SU-DHL-6 (cell line): ENCODE results near the gene SLC36A2.

Experiments
- H2AFZ ChIP-seq: fragments of 200-600 bp; sonication (generic); 2 replicates; pipeline ENCODE4 v1.6.1; 2014; ENCODE audit warnings: low read depth, mild to moderate bottlenecking, moderate library complexity, mixed read lengths, antibody characterized with exemption, low read length; ENCODE audit not compliant: severe bottlenecking
- H3F3A ChIP-seq: fragments of 200-600 bp; shearing (Covaris generic); 2 replicates; pipeline ENCODE4 v1.6.0; 2016; ENCODE audit warnings: antibody characterized with exemption, mild to moderate bottlenecking; ENCODE audit not compliant: insufficient read depth
- H3K27ac ChIP-seq: fragments of 200-600 bp; sonication (generic); 2 replicates; pipeline ENCODE4 v1.5.1; 2016; ENCODE audit warnings: low read depth, mild to moderate bottlenecking, low read length, moderate library complexity, mixed read lengths
- H3K27me3 ChIP-seq: fragments of 200-600 bp; sonication (generic), shearing (Covaris generic); 2 replicates; pipeline ENCODE4 v1.6.0; 2014; ENCODE audit warnings: mild to moderate bottlenecking, low read length
- H3K36me3 ChIP-seq: fragments of 200-600 bp; sonication (generic); 2 replicates; pipeline ENCODE4 v1.6.1; 2014; ENCODE audit warnings: mild to moderate bottlenecking, low read length, mixed read lengths
- H3K4me2 ChIP-seq: fragments of 300-600, 200-600 bp; shearing (Covaris generic), sonication (generic); 2 replicates; pipeline ENCODE4 v1.6.0; 2014; ENCODE audit warnings: low read length, low read depth, mild to moderate bottlenecking; ENCODE audit not compliant: poor library complexity, severe bottlenecking
- H3K4me3 ChIP-seq: fragments of 200-600 bp; sonication (generic); 2 replicates; pipeline ENCODE4 v1.5.1; 2014; ENCODE audit warnings: antibody characterized with exemption, low read length, mild to moderate bottlenecking, mixed read lengths; ENCODE audit not compliant: insufficient read depth, poor library complexity, severe bottlenecking
- H3K79me2 ChIP-seq: fragments of 200-600 bp; sonication (generic); 2 replicates; pipeline ENCODE4 v1.6.1; 2014; ENCODE audit warnings: mild to moderate bottlenecking, low read length, moderate library complexity; ENCODE audit not compliant: insufficient read depth
- H3K9ac ChIP-seq: fragments of 200-600 bp; sonication (generic); 2 replicates; pipeline ENCODE4 v1.7.0; 2014; ENCODE audit warnings: mild to moderate bottlenecking, low read length
- H3K9me2 ChIP-seq: fragments of 200-600 bp; sonication (generic); replicated peaks from 2 replicates; pipeline ENCODE4 v1.6.1; 2014; ENCODE audit warnings: low read length; ENCODE audit not compliant: insufficient read depth
- H3K9me3 ChIP-seq: fragments of 200-600 bp; sonication (generic); 2 replicates; pipeline ENCODE4 v1.6.1; 2014; ENCODE audit warnings: low read length, mixed read lengths; ENCODE audit not compliant: insufficient read depth
- H4K20me1 ChIP-seq: fragments of 200-600 bp; sonication (generic); 2 replicates; pipeline ENCODE4 v1.6.1; 2014; ENCODE audit warnings: low read depth, mild to moderate bottlenecking, antibody characterized with exemption, low read length, moderate library complexity, mixed read lengths
- CTCF ChIP-seq: fragments of 200-600 bp; sonication (generic); IDR thresholded peaks from one replicate; pipeline ENCODE4 v1.5.1; 2017; ENCODE audit warnings: antibody characterized with exemption, mild to moderate bottlenecking, low read length, moderate library complexity; ENCODE audit not compliant: insufficient read depth, poor library complexity, severe bottlenecking
- EZH2phosphoT487 ChIP-seq: fragments of 200-600 bp; sonication (generic), shearing (Covaris generic); conservative IDR thresholded peaks from 2 replicates; pipeline ENCODE4 v1.6.1; 2018; ENCODE audit warnings: mild to moderate bottlenecking, antibody characterized with exemption, low read length, moderate library complexity, mixed read lengths

The SLC36A2 gene

GRCh38 chr5:151338734-151339133 is 8.6 kb downstream of the SLC36A2 start:
- H3K9ac ChIP-seq = no peak overlapping the region
- no peak overlapping the region for H3K4me2 ChIP-seq
- no peaks in the 10 kb centered on the region for H3F3A ChIP-seq
- no peak overlapping the region for H2AFZ ChIP-seq
- no peak overlapping the region for H3K27ac ChIP-seq
- TF ChIP-seq EZH2phosphoT487 = no peak
- TF ChIP-seq CTCF = no peak
- no peaks in the 10 kb centered on the region for H3K27me3 ChIP-seq
- no peaks in the 10 kb centered on the region for H3K9me2 ChIP-seq
- H3K79me2 ChIP-seq = no peaks in the 10 kb centered on the region
- no peaks in the 10 kb centered on the region for H4K20me1 ChIP-seq
- H3K9me3 ChIP-seq = no peaks in the 10 kb centered on the region
- H3K4me3 ChIP-seq = no peak overlapping the region
- H3K36me3 ChIP-seq = no peaks in the 10 kb centered on the region

- no peaks in the 10 kb centered on the region for H3K36me3 ChIP-seq
- H3K27me3 ChIP-seq = no peaks in the 10 kb centered on the region
- H3K4me3 ChIP-seq = no peak overlapping the region
- no peak overlapping the region for H3K4me2 ChIP-seq
- H3K9me3 ChIP-seq = no peaks in the 10 kb centered on the region
- H3K9me2 ChIP-seq = no peaks in the 10 kb centered on the region
- H3F3A ChIP-seq = no peaks in the 10 kb centered on the region
- H4K20me1 ChIP-seq = no peaks in the 10 kb centered on the region
- no peak overlapping the region for H3K9ac ChIP-seq
- no peak overlapping the region for H2AFZ ChIP-seq
- H3K79me2 ChIP-seq = no peaks in the 10 kb centered on the region
- no peak overlapping the region for H3K27ac ChIP-seq
- no peak for TF ChIP-seq EZH2phosphoT487
- no peak for TF ChIP-seq CTCF
Observed at GRCh38 chr5:151332857-151333256, 14.5 kb downstream of the SLC36A2 start.

- Histone ChIP-seq H3K9me2 (no peaks in the 10 kb centered on the region), H4K20me1 (no peaks in the 10 kb centered on the region), H3K4me3 (no peak overlapping the region), H3K36me3 (no peaks in the 10 kb centered on the region), H3K9me3 (no peaks in the 10 kb centered on the region), H3F3A (no peaks in the 10 kb centered on the region), H3K27ac (no peak overlapping the region), H3K27me3 (no peaks in the 10 kb centered on the region), H3K79me2 (no peaks in the 10 kb centered on the region), H2AFZ (no peak overlapping the region), H3K4me2 (no peak overlapping the region), H3K9ac (no peak overlapping the region)
- no peak for TF ChIP-seq CTCF
- TF ChIP-seq EZH2phosphoT487 = no peak
Observed at GRCh38 chr5:151328734-151329133, 18.6 kb downstream of the SLC36A2 start.
